Measurements from ENCODE around the gene MIB2. TPM values are rescaled to one million over a fixed set of nuclear protein-coding genes. Genes with fewer than 3 reads are reported as not detected.

The MIB2 gene
- total RNA-seq, 1 donor from 2014 or later: 55.5 TPM

- TF ChIP-seq CTCF (IDR thresholded peaks at IDR 0.05; ENCODE audit: insufficient read depth, low read length, poor library complexity, severe bottlenecking): no peak
- no peak for DNase-seq (ENCODE audit: low read depth)
- no peaks in the 10 kb centered on the region for H3K36me3 ChIP-seq (ENCODE audit: control insufficient read depth, insufficient read depth, low read length)
- H3K4me3 ChIP-seq (ENCODE audit: low read depth, low read length): no peak overlapping the region
- peaks cover 48% of the 10 kb centered on the region for H3K27me3 ChIP-seq (ENCODE audit: control insufficient read depth, insufficient read depth, low read length)
Measured at GRCh38 chr1:1598051-1598719, 17.1 kb upstream of the MIB2 start.

GRCh38 chr1:1598720-1599029 lies 16.6 kb upstream of the MIB2 start:
- no peak for TF ChIP-seq CTCF (IDR thresholded peaks at IDR 0.05; ENCODE audit: insufficient read depth, low read length, poor library complexity, severe bottlenecking)
- DNase-seq (ENCODE audit: low read depth): no peak
- H3K36me3 ChIP-seq (ENCODE audit: control insufficient read depth, insufficient read depth, low read length): no peaks in the 10 kb centered on the region
- H3K4me3 ChIP-seq (ENCODE audit: low read depth, low read length): no peak overlapping the region
- peaks cover 52% of the 10 kb centered on the region for H3K27me3 ChIP-seq (ENCODE audit: control insufficient read depth, insufficient read depth, low read length)

GRCh38 chr1:1599030-1599934 lies 16.0 kb upstream of the MIB2 start:
- Histone ChIP-seq H3K4me3 (ENCODE audit: low read depth, low read length) (no peak overlapping the region), H3K36me3 (ENCODE audit: control insufficient read depth, insufficient read depth, low read length) (no peaks in the 10 kb centered on the region), H3K27me3 (ENCODE audit: control insufficient read depth, insufficient read depth, low read length) (peaks cover 56% of the 10 kb centered on the region)
- DNase-seq (ENCODE audit: low read depth): no peak
- TF ChIP-seq CTCF (IDR thresholded peaks at IDR 0.05; ENCODE audit: insufficient read depth, low read length, poor library complexity, severe bottlenecking): no peak

- H3K36me3 ChIP-seq (ENCODE audit: control insufficient read depth, insufficient read depth, low read length): no peaks in the 10 kb centered on the region
- H3K4me3 ChIP-seq (ENCODE audit: low read depth, low read length): peak within 1 kb of the TSS; percentile 35
- TF ChIP-seq CTCF (IDR thresholded peaks at IDR 0.05; ENCODE audit: insufficient read depth, low read length, poor library complexity, severe bottlenecking): no peak
- DNase-seq (ENCODE audit: low read depth): no peak
- peaks cover 58% of the 10 kb centered on the region for H3K27me3 ChIP-seq (ENCODE audit: control insufficient read depth, insufficient read depth, low read length)
Measured at GRCh38 chr1:1599935-1600860, 15.1 kb upstream of the MIB2 start, which contains the start of gene FNDC10. Gene FNDC10 (minus strand): TSS chr1:1600135. CDS start chr1:1600015, 120 bp downstream.

GRCh38 chr1:1600861-1601563 lies 14.3 kb upstream of the MIB2 start:
- Histone ChIP-seq H3K27me3 (ENCODE audit: control insufficient read depth, insufficient read depth, low read length) (peaks cover 57% of the 10 kb centered on the region), H3K36me3 (ENCODE audit: control insufficient read depth, insufficient read depth, low read length) (no peaks in the 10 kb centered on the region), H3K4me3 (ENCODE audit: low read depth, low read length) (no peak overlapping the region)
- DNase-seq (ENCODE audit: low read depth): no peak
- no peak for TF ChIP-seq CTCF (IDR thresholded peaks at IDR 0.05; ENCODE audit: insufficient read depth, low read length, poor library complexity, severe bottlenecking)

All from kidney epithelial cell (primary cell).